ENCODE results near the gene SPATA6.

Gene SPATA6

GRCh38 chr1:48248356-48248755, 223.6 kb downstream of the SPATA6 start:
- DNase-seq: no peak

- DNase-seq: no peak
Observed at GRCh38 chr1:48246727-48247126, 225.3 kb downstream of the SPATA6 start.

All from SHP77 (cell line).